Activated T-helper 17 cell treated with anti-CD3 and anti-CD28 coated beads, Interleukin-2, amount 50 U/mL, for 72 hours (primary cell): Measurements from ENCODE around the gene INHBA. TPM values are rescaled to one million over a fixed set of nuclear protein-coding genes. Genes with fewer than 3 reads are reported as not detected.

Source experiments
- ATAC-seq: fragments of 150-1000 bp; cut with Tn5 transposase; replicated peaks from 2 replicates; pipeline ENCODE4 v1.10.0; 2021; ENCODE audit warnings: mild to moderate bottlenecking, moderate library complexity
- H3K27ac Mint-ChIP-seq: one replicate; pipeline ENCODE4 v1.8.0; 2022; ENCODE audit warnings: mixed read lengths
- H3K27me3 Mint-ChIP-seq: one replicate; pipeline ENCODE4 v1.8.0; 2022; ENCODE audit warnings: mixed read lengths
- H3K36me3 Mint-ChIP-seq: one replicate; pipeline ENCODE4 v1.8.0; 2022; ENCODE audit warnings: low read depth, mild to moderate bottlenecking, mixed read lengths
- H3K4me1 Mint-ChIP-seq: one replicate; pipeline ENCODE4 v1.8.0; 2022; ENCODE audit warnings: mixed read lengths
- H3K4me3 Mint-ChIP-seq: one replicate; pipeline ENCODE4 v1.8.0; 2022; ENCODE audit warnings: mild to moderate bottlenecking, mixed read lengths
- H3K9me3 Mint-ChIP-seq: one replicate; pipeline ENCODE4 v1.8.0; 2022; ENCODE audit warnings: mixed read lengths
- total RNA-seq, 2 donors: library from RNA; stranded (reverse); gene quantifications; one replicate each; pipeline ENCODE4 v1.2.3, GENCODE V29; 2022

Gene INHBA
- total RNA-seq: not detected

GRCh38 chr7:41702635-41703371 is at the start of gene INHBA:
Gene INHBA, minus strand, starts transcription at chr7:41703090. Its CDS starts 2,716 bp downstream, at chr7:41700374.
- no peaks in the 10 kb centered on the region for H3K9me3 Mint-ChIP-seq
- no peaks in the 10 kb centered on the region for H3K36me3 Mint-ChIP-seq
- no peak for ATAC-seq
- H3K27me3 Mint-ChIP-seq: peaks cover 45% of the 10 kb centered on the region
- peak within 1 kb of the TSS; percentile 9 for H3K4me3 Mint-ChIP-seq
- H3K4me1 Mint-ChIP-seq: no peaks in the 10 kb centered on the region
- H3K27ac Mint-ChIP-seq: no peak within 1 kb of the TSS

GRCh38 chr7:41752615-41753014 is 49.7 kb upstream of the INHBA start:
- H3K4me1 Mint-ChIP-seq: no peaks in the 10 kb centered on the region
- H3K27ac Mint-ChIP-seq: no peak overlapping the region
- H3K27me3 Mint-ChIP-seq: no peaks in the 10 kb centered on the region
- peaks cover 7% of the 10 kb centered on the region for H3K9me3 Mint-ChIP-seq
- no peaks in the 10 kb centered on the region for H3K36me3 Mint-ChIP-seq
- ATAC-seq: no peak
- no peak overlapping the region for H3K4me3 Mint-ChIP-seq

- H3K27ac Mint-ChIP-seq: no peak overlapping the region
- H3K4me1 Mint-ChIP-seq: no peaks in the 10 kb centered on the region
- H3K36me3 Mint-ChIP-seq: no peaks in the 10 kb centered on the region
- ATAC-seq: no peak
- H3K9me3 Mint-ChIP-seq: peaks cover 7% of the 10 kb centered on the region
- no peaks in the 10 kb centered on the region for H3K27me3 Mint-ChIP-seq
- H3K4me3 Mint-ChIP-seq: no peak overlapping the region
These were observed 48.0 kb upstream of the INHBA start for GRCh38 chr7:41750661-41751540.

GRCh38 chr7:41747961-41748360 is 45.1 kb upstream of the INHBA start:
- Mint-ChIP-seq H3K36me3 (no peaks in the 10 kb centered on the region), H3K27ac (no peak overlapping the region), H3K4me3 (no peak overlapping the region), H3K9me3 (peaks cover 16% of the 10 kb centered on the region), H3K27me3 (peaks cover 3% of the 10 kb centered on the region), H3K4me1 (no peaks in the 10 kb centered on the region)
- no peak for ATAC-seq

GRCh38 chr7:41745451-41745850 is 42.6 kb upstream of the INHBA start:
- peaks cover 3% of the 10 kb centered on the region for H3K27me3 Mint-ChIP-seq
- no peak overlapping the region for H3K27ac Mint-ChIP-seq
- no peaks in the 10 kb centered on the region for H3K4me1 Mint-ChIP-seq
- peaks cover 29% of the 10 kb centered on the region for H3K9me3 Mint-ChIP-seq
- H3K4me3 Mint-ChIP-seq: no peak overlapping the region
- no peak for ATAC-seq
- no peaks in the 10 kb centered on the region for H3K36me3 Mint-ChIP-seq

- H3K4me1 Mint-ChIP-seq: no peaks in the 10 kb centered on the region
- H3K36me3 Mint-ChIP-seq: no peaks in the 10 kb centered on the region
These were observed 41.3 kb upstream of the INHBA start for GRCh38 chr7:41744161-41744560.

GRCh38 chr7:41742401-41743020 is 39.6 kb upstream of the INHBA start:
- H3K36me3 Mint-ChIP-seq: no peaks in the 10 kb centered on the region
- no peak overlapping the region for H3K27ac Mint-ChIP-seq
- no peak for ATAC-seq
- no peaks in the 10 kb centered on the region for H3K4me1 Mint-ChIP-seq
- peaks cover 25% of the 10 kb centered on the region for H3K9me3 Mint-ChIP-seq
- peaks cover 3% of the 10 kb centered on the region for H3K27me3 Mint-ChIP-seq
- no peak overlapping the region for H3K4me3 Mint-ChIP-seq

More at GRCh38 chr7:41744161-41744560, 41.3 kb upstream of the INHBA start:
- Mint-ChIP-seq H3K9me3 (peaks cover 29% of the 10 kb centered on the region), H3K27ac (no peak overlapping the region), H3K27me3 (peaks cover 3% of the 10 kb centered on the region), H3K4me3 (no peak overlapping the region)
- ATAC-seq: no peak

GRCh38 chr7:41738806-41739205 is 35.9 kb upstream of the INHBA start:
- Mint-ChIP-seq H3K4me1 (no peaks in the 10 kb centered on the region), H3K9me3 (peaks cover 18% of the 10 kb centered on the region), H3K27ac (no peak overlapping the region), H3K27me3 (peaks cover 10% of the 10 kb centered on the region), H3K36me3 (no peaks in the 10 kb centered on the region), H3K4me3 (no peak overlapping the region)
- ATAC-seq: no peak

GRCh38 chr7:41738336-41738735 is 35.4 kb upstream of the INHBA start:
- H3K4me3 Mint-ChIP-seq: no peak overlapping the region
- no peak for ATAC-seq
- H3K27ac Mint-ChIP-seq: no peak overlapping the region
- no peaks in the 10 kb centered on the region for H3K36me3 Mint-ChIP-seq
- peaks cover 11% of the 10 kb centered on the region for H3K27me3 Mint-ChIP-seq
- peaks cover 13% of the 10 kb centered on the region for H3K9me3 Mint-ChIP-seq
- no peaks in the 10 kb centered on the region for H3K4me1 Mint-ChIP-seq

GRCh38 chr7:41735206-41735605 is 32.3 kb upstream of the INHBA start:
- ATAC-seq: no peak
- Mint-ChIP-seq H3K27ac (no peak overlapping the region), H3K27me3 (peaks cover 16% of the 10 kb centered on the region), H3K4me1 (peaks cover 6% of the 10 kb centered on the region), H3K36me3 (no peaks in the 10 kb centered on the region), H3K4me3 (no peak overlapping the region), H3K9me3 (peaks cover 8% of the 10 kb centered on the region)

- no peak for ATAC-seq
- Mint-ChIP-seq H3K4me3 (no peak overlapping the region), H3K27me3 (peaks cover 19% of the 10 kb centered on the region), H3K36me3 (no peaks in the 10 kb centered on the region), H3K4me1 (peaks cover 6% of the 10 kb centered on the region), H3K9me3 (peaks cover 8% of the 10 kb centered on the region), H3K27ac (no peak overlapping the region)
These were observed 30.0 kb upstream of the INHBA start for GRCh38 chr7:41732843-41733306.

GRCh38 chr7:41732436-41732785 is 29.5 kb upstream of the INHBA start:
- Mint-ChIP-seq H3K4me3 (no peak overlapping the region), H3K9me3 (peaks cover 8% of the 10 kb centered on the region), H3K27ac (no peak overlapping the region), H3K4me1 (peaks cover 6% of the 10 kb centered on the region), H3K27me3 (peaks cover 19% of the 10 kb centered on the region), H3K36me3 (no peaks in the 10 kb centered on the region)
- ATAC-seq: no peak

- peaks cover 19% of the 10 kb centered on the region for H3K27me3 Mint-ChIP-seq
- H3K9me3 Mint-ChIP-seq: peaks cover 8% of the 10 kb centered on the region
- no peak overlapping the region for H3K4me3 Mint-ChIP-seq
- no peak overlapping the region for H3K27ac Mint-ChIP-seq
- no peaks in the 10 kb centered on the region for H3K36me3 Mint-ChIP-seq
- no peak for ATAC-seq
- H3K4me1 Mint-ChIP-seq: peaks cover 6% of the 10 kb centered on the region
These were observed 28.9 kb upstream of the INHBA start for GRCh38 chr7:41731493-41732435.

- Mint-ChIP-seq H3K27ac (no peak overlapping the region), H3K4me3 (no peak overlapping the region), H3K4me1 (peaks cover 6% of the 10 kb centered on the region), H3K36me3 (no peaks in the 10 kb centered on the region), H3K27me3 (peaks cover 15% of the 10 kb centered on the region), H3K9me3 (peaks cover 8% of the 10 kb centered on the region)
- ATAC-seq: no peak
These were observed 27.8 kb upstream of the INHBA start for GRCh38 chr7:41730668-41731067.
